HCT116 (cell line): ENCODE measurements around the gene CHST14. TPM values are rescaled to one million over a fixed set of nuclear protein-coding genes. Genes with fewer than 3 reads are reported as not detected.

ENCODE experiments used
- ATAC-seq: fragments of 200-7000 bp; cut with Tn5 transposase; 2 replicates; pipeline ENCODE4 v1.9.1; 2020; ENCODE audit warnings: mild to moderate bottlenecking, moderate library complexity
- BruUV-seq: library from RNA; stranded (reverse); fragments of 400-500 nt; replicated peaks from 2 replicates; lab custom pipeline; 2021; lab: Mats Ljungman, UMichigan
- CTCF ChIA-PET: fragments of 300-600 bp; sonication (Branson Sonifier 250); formaldehyde crosslinking; loops from one replicate; lab custom pipeline; 2021; ENCODE audit warnings: antibody characterized with exemption; lab: Charles Lee
- POLR2A ChIA-PET: fragments of 300-600, 350-600 bp; sonication (Branson Sonifier 250); formaldehyde crosslinking; loops from one replicate; lab custom pipeline; 2021; ENCODE audit warnings: antibody characterized with exemption; lab: Charles Lee
- RAD21 ChIA-PET, 2 experiments: fragments of 300-600 bp; sonication (Branson Sonifier 250); formaldehyde crosslinking; loops; one replicate each; lab custom pipeline; 2023; ENCODE audit warnings: low total read pairs in 2 of 2; ENCODE audit not compliant: uncharacterized antibody in 2 of 2, unreplicated experiment in 2 of 2, low non-redundant PET in 1 of 2; lab: Charles Lee
- DNase-seq: peaks from one replicate; pipeline ENCODE4 v3.0.0-alpha.2; 2010; ENCODE audit warnings: low read depth, low spot score
- H2AFZ ChIP-seq: fragments of 200-600 bp; shearing (Covaris generic), sonication (generic); 2 replicates; pipeline ENCODE4 v1.6.1; 2017; ENCODE audit warnings: low read depth, mixed run types, mixed read lengths, antibody characterized with exemption, low read length; ENCODE audit not compliant: poor library complexity, severe bottlenecking
- H3K27ac ChIP-seq: 2 replicates; pipeline ENCODE4 v1.5.1; 2012; ENCODE audit warnings: low read depth, low read length
- H3K27me3 ChIP-seq: fragments of 200-600 bp; sonication (generic); 2 replicates; pipeline ENCODE4 v1.6.1; 2016; ENCODE audit warnings: mixed run types, low read length, mixed read lengths; ENCODE audit not compliant: insufficient read depth
- H3K36me3 ChIP-seq, 2 experiments: fragments of 200-500 bp in 1 of 2; fragments of 200-600 bp in 1 of 2; sonication (Bioruptor generic) in 1 of 2; sonication (generic) in 1 of 2; 2 replicates each; pipeline versions ENCODE4 v1.5.1 to v1.6.1; 2014 to 2016; ENCODE audit warnings: low read length in 2 of 2, inconsistent platforms in 1 of 2, mixed read lengths in 1 of 2, mixed run types in 1 of 2; ENCODE audit not compliant: insufficient read depth in 2 of 2, control insufficient read depth in 1 of 2
- H3K4me1 ChIP-seq, 2 experiments: fragments of 200-600 bp in 1 of 2; sonication (generic) in 1 of 2; 2 replicates each; pipeline versions ENCODE4 v1.5.1 to v1.6.1; 2012 to 2017; ENCODE audit warnings: low read length in 2 of 2, inconsistent platforms in 1 of 2, mild to moderate bottlenecking in 1 of 2, mixed read lengths in 1 of 2, mixed run types in 1 of 2, moderate library complexity in 1 of 2; ENCODE audit not compliant: insufficient read depth in 2 of 2, control insufficient read depth in 1 of 2
- H3K4me2 ChIP-seq: fragments of 200-600 bp; sonication (generic); 2 replicates; pipeline ENCODE4 v1.6.1; 2017; ENCODE audit warnings: mixed run types, low read length, mixed read lengths
- H3K4me3 ChIP-seq, 2 experiments: fragments of 200-600 bp in 1 of 2; sonication (generic) in 1 of 2; replicated peaks in 1 of 2; 2 replicates each; pipeline ENCODE4 v1.5.1; 2011 to 2016; ENCODE audit warnings: low read length in 2 of 2, control low read depth in 1 of 2, low read depth in 1 of 2, mild to moderate bottlenecking in 1 of 2, mixed read lengths in 1 of 2, mixed run types in 1 of 2
- H3K79me2 ChIP-seq: fragments of 200-600 bp; sonication (generic); 2 replicates; pipeline ENCODE4 v1.6.1; 2017; ENCODE audit warnings: mild to moderate bottlenecking, mixed run types, low read length, moderate library complexity, mixed read lengths; ENCODE audit not compliant: insufficient read depth
- H3K9ac ChIP-seq: fragments of 200-600 bp; sonication (generic); 2 replicates; pipeline ENCODE4 v1.6.1; 2016; ENCODE audit warnings: low read length, mixed read lengths
- H3K9me2 ChIP-seq: fragments of 200-600 bp; sonication (generic), shearing (Covaris generic); 2 replicates; pipeline ENCODE4 v1.6.1; 2017; ENCODE audit warnings: mixed run types, mild to moderate bottlenecking, moderate library complexity; ENCODE audit not compliant: insufficient read depth
- H3K9me3 ChIP-seq, 2 experiments: fragments of 200-500 bp in 1 of 2; fragments of 200-600 bp in 1 of 2; sonication (Bioruptor generic) in 1 of 2; sonication (generic) in 1 of 2; 2 replicates each; pipeline ENCODE4 v1.6.1; 2014 to 2017; ENCODE audit warnings: low read length in 2 of 2, mixed read lengths in 2 of 2, inconsistent platforms in 1 of 2, low read depth in 1 of 2, mild to moderate bottlenecking in 1 of 2, mixed run types in 1 of 2, moderate library complexity in 1 of 2; ENCODE audit not compliant: control insufficient read depth in 1 of 2, insufficient read depth in 1 of 2
- H4K20me1 ChIP-seq: fragments of 200-600 bp; sonication (generic), shearing (Covaris generic); 2 replicates; pipeline ENCODE4 v1.6.1; 2017; ENCODE audit warnings: mixed run types, mild to moderate bottlenecking, moderate library complexity; ENCODE audit not compliant: insufficient read depth
- ATF3 ChIP-seq: IDR thresholded peaks from 2 replicates; pipeline ENCODE4 v1.6.1; 2012
- CBX3 ChIP-seq: IDR thresholded peaks from 2 replicates; pipeline ENCODE4 v1.6.1; 2012; ENCODE audit warnings: low read depth
- CTCF ChIP-seq, 3 experiments: fragments of 200-600 bp in 1 of 3; sonication (generic) in 1 of 3; IDR thresholded peaks in 2 of 3; conservative IDR thresholded peaks in 1 of 3; 2 replicates each; pipeline ENCODE4 v1.5.1; 2012 to 2017; ENCODE audit warnings: low read depth in 2 of 3, low read length in 2 of 3, antibody characterized with exemption in 1 of 3, borderline replicate concordance in 1 of 3, control low read depth in 1 of 3, mild to moderate bottlenecking in 1 of 3, mixed read lengths in 1 of 3, mixed run types in 1 of 3, moderate library complexity in 1 of 3; ENCODE audit not compliant: insufficient read depth in 1 of 3
- ELF1 ChIP-seq: IDR thresholded peaks from 2 replicates; pipeline ENCODE4 v1.6.1; 2012; ENCODE audit warnings: low read depth, borderline replicate concordance
- EZH2 ChIP-seq: fragments of 200-600 bp; sonication (generic); IDR thresholded peaks from 2 replicates; pipeline ENCODE4 v1.6.1; 2017; ENCODE audit warnings: antibody characterized with exemption, mixed run types
- FOSL1 ChIP-seq: IDR thresholded peaks from 2 replicates; pipeline ENCODE4 v1.6.1; 2012; ENCODE audit warnings: low read depth
- JUND ChIP-seq: IDR thresholded peaks from 2 replicates; pipeline ENCODE4 v1.6.1; 2012
- MAX ChIP-seq: IDR thresholded peaks from 2 replicates; pipeline ENCODE4 v1.6.1; 2012
- POLR2AphosphoS5 ChIP-seq: IDR thresholded peaks from 2 replicates; pipeline ENCODE4 v1.6.1; 2011; ENCODE audit warnings: mild to moderate bottlenecking, low read depth, low read length, moderate library complexity
- RAD21 ChIP-seq: IDR thresholded peaks from 2 replicates; pipeline ENCODE4 v1.6.1; 2012; ENCODE audit warnings: low read depth, mild to moderate bottlenecking
- SP1 ChIP-seq: IDR thresholded peaks from 2 replicates; pipeline ENCODE4 v1.6.1; 2012; ENCODE audit warnings: low read depth
- SRF ChIP-seq: IDR thresholded peaks from 2 replicates; pipeline ENCODE4 v1.6.1; 2012; ENCODE audit warnings: low read depth
- TCF7L2 ChIP-seq: IDR thresholded peaks from 2 replicates; pipeline ENCODE4 v1.7.0; 2011; ENCODE audit warnings: borderline replicate concordance, inconsistent platforms; ENCODE audit not compliant: insufficient read depth, insufficient read length; ENCODE audit errors: extremely low read depth
- YY1 ChIP-seq: IDR thresholded peaks from 2 replicates; pipeline ENCODE4 v1.6.1; 2011; ENCODE audit warnings: low read length, low read depth, moderate library complexity, mild to moderate bottlenecking; ENCODE audit not compliant: insufficient replicate concordance; ENCODE audit errors: extremely low read depth
- ZBTB33 ChIP-seq: IDR thresholded peaks from 2 replicates; pipeline ENCODE4 v1.6.1; 2011; ENCODE audit warnings: mild to moderate bottlenecking, low read length, moderate library complexity; ENCODE audit not compliant: insufficient replicate concordance; ENCODE audit errors: extremely low read depth
- ZFX ChIP-seq: fragments of 450-650 bp; IDR thresholded peaks from 2 replicates; pipeline ENCODE4 v1.6.1; 2017
- intact Hi-C: fragments of 100-400 bp; cut with micrococcal nuclease; formaldehyde crosslinking; loops from 2 replicates; pipeline ENCODE4 v1.10.0; 2022
- total RNA-seq: library from RNA; stranded (reverse); gene quantifications from one replicate; pipeline ENCODE4 v1.2.1, GENCODE V29; 2021; ENCODE audit not compliant: unreplicated experiment

Gene CHST14
- total RNA-seq, 1 experiment from 2014 or later: 12.7 TPM

- no peak for TF ChIP-seq FOSL1
- no peak for TF ChIP-seq ZFX
Measured at GRCh38 chr15:40463279-40463678, 7.5 kb upstream of the CHST14 start (continued).

- Histone ChIP-seq H3K27me3 (no peaks in the 10 kb centered on the region), H3K9me3 (no peaks in the 10 kb centered on the region), H4K20me1 (no peaks in the 10 kb centered on the region), H3K4me1 (no peaks in the 10 kb centered on the region)
- DNase-seq: no peak
- BruUV-seq: no TSS peak
- no peak for ATAC-seq
- intact Hi-C loops: no loop called here
- TF ChIP-seq FOSL1: no peak
- no peak for TF ChIP-seq POLR2AphosphoS5
- TF ChIP-seq CBX3: no peak
- TF ChIP-seq SRF: no peak
- TF ChIP-seq MAX: no peak
- TF ChIP-seq CTCF (IDR thresholded peaks at IDR 0.05 in 2 of 3, conservative IDR thresholded peaks at IDR 0.05 in 1 of 3; ENCODE audit: borderline replicate concordance in 1 of 3, insufficient read depth in 1 of 3, low read depth in 2 of 3, low read length in 2 of 3): no peak
- no peak for TF ChIP-seq SP1
- no peak for TF ChIP-seq TCF7L2
- TF ChIP-seq JUND: no peak
- TF ChIP-seq RAD21: no peak
- no peak for TF ChIP-seq YY1
- no peak for TF ChIP-seq ATF3
- TF ChIP-seq ELF1: no peak
- no peak for TF ChIP-seq EZH2
- TF ChIP-seq ZBTB33: no peak
- TF ChIP-seq, all 23 proteins: peak for 0
- no peaks in the 10 kb centered on the region for H3K9me2 ChIP-seq
- H2AFZ ChIP-seq: no peak overlapping the region
- H3K79me2 ChIP-seq: peaks cover 5% of the 10 kb centered on the region; the same call in 1 of the 2 replicates
- peaks cover 9 to 10% of the 10 kb centered on the region in 2 experiments; a peak in 3 of 4 replicates for H3K36me3 ChIP-seq
- no peak overlapping the region for H3K27ac ChIP-seq
- CTCF ChIA-PET: no interaction called here
- RAD21 ChIA-PET: no interaction called here
- no peak overlapping the region for H3K4me2 ChIP-seq
- POLR2A ChIA-PET: no interaction called here
- H3K4me3 ChIP-seq: no peak overlapping the region
- no peak overlapping the region for H3K9ac ChIP-seq
Measured at GRCh38 chr15:40463886-40464545, 6.8 kb upstream of the CHST14 start.
